GM19328 (cell line): ENCODE results near the gene PA2G4.
"Not testable (repeated sequence)": the region's sequence is repeated elsewhere in the genome, so short reads cannot be mapped to it uniquely, and the experiment has no call there.

Experiments used
- ATAC-seq: cut with Tn5 transposase; IDR thresholded peaks from one replicate; pipeline ENCODE4 v1.9.1; 2021; ENCODE audit warnings: mild to moderate bottlenecking, moderate library complexity; ENCODE audit not compliant: unreplicated experiment

The PA2G4 gene

GRCh38 chr12:56098592-56098991, 5.8 kb upstream of the PA2G4 start:
- ATAC-seq: no peak

GRCh38 chr12:56099787-56100186, 4.6 kb upstream of the PA2G4 start:
- ATAC-seq: no peak

GRCh38 chr12:56101045-56101444, 3.3 kb upstream of the PA2G4 start:
- no peak for ATAC-seq

GRCh38 chr12:56102683-56103065, 1.7 kb upstream of the PA2G4 start:
- ATAC-seq: no peak

GRCh38 chr12:56103066-56103711, 1.2 kb upstream of the PA2G4 start:
- no peak for ATAC-seq

- ATAC-seq: no peak
Measured at GRCh38 chr12:56103823-56104108, 593 bp upstream of the PA2G4 start.

- no peak for ATAC-seq
Measured at GRCh38 chr12:56104815-56105608, 653 bp downstream of the PA2G4 start.

GRCh38 chr12:56105609-56105902, 1.2 kb downstream of the PA2G4 start:
- ATAC-seq: no peak

GRCh38 chr12:56107242-56107641, 2.9 kb downstream of the PA2G4 start:
- no peak for ATAC-seq

- no peak for ATAC-seq
Measured at GRCh38 chr12:56110571-56110970, 6.2 kb downstream of the PA2G4 start.

GRCh38 chr12:56114084-56114483, 9.7 kb downstream of the PA2G4 start:
- ATAC-seq: no peak

- no peak for ATAC-seq
Measured at GRCh38 chr12:56115329-56115728, 11.0 kb downstream of the PA2G4 start.

- ATAC-seq: peak; percentile 42
Measured at GRCh38 chr12:56116267-56117081, 12.1 kb downstream of the PA2G4 start, which contains the start of gene RPL41. Gene RPL41 (plus strand): TSS chr12:56116633.

- ATAC-seq: not testable (repeated sequence)
Measured at GRCh38 chr12:56117082-56117706, 12.8 kb downstream of the PA2G4 start.

GRCh38 chr12:56117778-56118687, 13.7 kb downstream of the PA2G4 start, which contains the start of gene ZC3H10:
Gene ZC3H10 (plus strand): TSS chr12:56118266. CDS start chr12:56120563, 2,297 bp downstream.
- peak; percentile 78 for ATAC-seq

- peak; percentile 1 for ATAC-seq
Measured at GRCh38 chr12:56118688-56119357, 14.5 kb downstream of the PA2G4 start.

- no peak for ATAC-seq
Measured at GRCh38 chr12:56119361-56119796, 15.0 kb downstream of the PA2G4 start.

GRCh38 chr12:56120158-56120846, 15.9 kb downstream of the PA2G4 start:
- ATAC-seq: no peak

GRCh38 chr12:56121204-56121870, 17.0 kb downstream of the PA2G4 start:
- no peak for ATAC-seq
